Urothelium cell line (cell line): ENCODE results near the gene GLG1.
A peak's percentile ranks its signal among the peaks of the same experiment; 100 is the strongest.

Experiments
- DNase-seq: peaks from one replicate; pipeline ENCODE4 v3.0.0; 2011; ENCODE audit warnings: low spot score, mixed read lengths
- FAIRE-seq: peaks from 2 replicates; lab custom pipeline; 2011; peaks lifted over from hg19 to GRCh38; lab: Jason Lieb, UNC

The GLG1 gene

GRCh38 chr16:74487634-74488495 lies 119.0 kb downstream of the GLG1 start:
- DNase-seq (no peak), FAIRE-seq (no peak)

- FAIRE-seq (no peak), DNase-seq (no peak)
Observed at GRCh38 chr16:74485916-74486315, 121.0 kb downstream of the GLG1 start.

- FAIRE-seq = no peak
- DNase-seq = peak; percentile 50
Observed at GRCh38 chr16:74480150-74481029, 126.5 kb downstream of the GLG1 start.

- no peak for DNase-seq
- FAIRE-seq = no peak
Observed at GRCh38 chr16:74477226-74477625, 129.7 kb downstream of the GLG1 start.

GRCh38 chr16:74474416-74474815 lies 132.5 kb downstream of the GLG1 start:
- DNase-seq (no peak), FAIRE-seq (no peak)

GRCh38 chr16:74472540-74472939 lies 134.4 kb downstream of the GLG1 start:
- FAIRE-seq (no peak), DNase-seq (no peak)

- DNase-seq (no peak), FAIRE-seq (no peak)
Observed at GRCh38 chr16:74472010-74472409, 134.9 kb downstream of the GLG1 start.

- no peak for FAIRE-seq
- DNase-seq = no peak
Observed at GRCh38 chr16:74469946-74470478, 136.9 kb downstream of the GLG1 start.

GRCh38 chr16:74468807-74469525 lies 137.9 kb downstream of the GLG1 start:
- DNase-seq = no peak
- FAIRE-seq = no peak

- FAIRE-seq (no peak), DNase-seq (no peak)
Observed at GRCh38 chr16:74466872-74467271, 140.0 kb downstream of the GLG1 start.

GRCh38 chr16:74465851-74466685 lies 140.8 kb downstream of the GLG1 start:
- no peak for FAIRE-seq
- DNase-seq = no peak

- DNase-seq = no peak
- no peak for FAIRE-seq
Observed at GRCh38 chr16:74465281-74465680, 141.6 kb downstream of the GLG1 start.

- DNase-seq (no peak), FAIRE-seq (no peak)
Observed at GRCh38 chr16:74463888-74464287, 143.0 kb downstream of the GLG1 start.

GRCh38 chr16:74462361-74462760 lies 144.6 kb downstream of the GLG1 start:
- no peak for DNase-seq
- no peak for FAIRE-seq

GRCh38 chr16:74461826-74462225 lies 145.1 kb downstream of the GLG1 start:
- FAIRE-seq = no peak
- DNase-seq = no peak

- no peak for DNase-seq
- no peak for FAIRE-seq
Observed at GRCh38 chr16:74460542-74460941, 146.4 kb downstream of the GLG1 start.

GRCh38 chr16:74456290-74456625 lies 150.7 kb downstream of the GLG1 start:
- no peak for DNase-seq
- no peak for FAIRE-seq

GRCh38 chr16:74455619-74456289 lies 151.2 kb downstream of the GLG1 start:
- no peak for DNase-seq
- no peak for FAIRE-seq

GRCh38 chr16:74455213-74455612 lies 151.7 kb downstream of the GLG1 start:
- FAIRE-seq (no peak), DNase-seq (no peak)
